Measurements from ENCODE around the gene HEMGN.

Gene HEMGN

DNA sequence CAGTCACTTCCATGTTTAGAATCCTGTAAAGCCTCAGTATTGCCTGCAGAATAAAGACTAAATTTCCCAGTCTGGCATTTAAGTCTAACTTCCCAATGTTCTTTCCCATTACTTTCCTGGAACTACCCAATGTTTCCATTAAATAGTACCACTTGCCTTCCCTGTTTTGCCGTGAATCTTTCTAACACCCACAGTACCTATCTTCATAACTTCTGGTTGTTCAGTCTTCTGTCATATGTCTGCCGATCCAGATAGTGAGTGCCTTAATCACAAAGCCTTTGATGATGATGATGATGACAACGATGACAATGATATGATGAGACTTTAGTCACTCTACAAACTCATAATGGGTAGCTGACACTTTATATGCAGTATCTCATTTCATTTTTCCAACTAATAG lies 6.6 kb upstream of the HEMGN start:
- Histone ChIP-seq H3K27ac (no peak overlapping the region), H3K36me3 (no peaks in the 10 kb centered on the region), H3K27me3 (ENCODE audit: insufficient read depth, low read depth, severe bottlenecking) (no peaks in the 10 kb centered on the region), H3K4me3 (ENCODE audit: low read depth, low read length) (no peak overlapping the region), H3K9me3 (ENCODE audit: severe bottlenecking) (no peaks in the 10 kb centered on the region)
- DNase-seq: no peak
- no peak for TF ChIP-seq CTCF (IDR thresholded peaks at IDR 0.05; ENCODE audit: low read depth, low read length)

DNA sequence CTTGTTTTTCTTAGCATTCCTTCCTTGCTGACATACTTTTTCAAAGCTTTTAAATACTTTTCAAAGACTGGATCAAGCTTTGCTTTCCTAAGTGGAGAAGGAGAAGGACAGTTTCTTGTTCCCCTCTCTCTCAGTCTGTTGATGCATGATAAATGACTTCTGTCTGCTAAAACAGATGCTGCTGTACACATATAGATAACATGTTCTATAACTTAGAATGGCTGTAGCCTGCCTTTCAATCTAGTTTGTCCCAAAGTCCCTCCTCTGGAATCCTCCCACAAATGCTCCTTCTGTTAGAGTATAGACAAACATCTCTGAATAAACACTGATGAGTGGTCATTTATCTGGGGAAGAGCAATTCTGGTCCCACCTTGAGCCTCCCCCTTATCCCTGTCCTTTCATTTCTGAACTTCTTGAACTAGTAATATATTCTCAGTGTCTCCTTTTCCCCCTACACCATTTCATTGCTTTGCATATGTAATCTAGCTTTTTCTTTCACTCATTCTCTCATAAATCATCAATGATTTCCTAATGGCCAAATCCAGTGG lies 5.4 kb upstream of the HEMGN start:
- Histone ChIP-seq H3K27me3 (ENCODE audit: insufficient read depth, low read depth, severe bottlenecking) (no peaks in the 10 kb centered on the region), H3K4me3 (ENCODE audit: low read depth, low read length) (no peak overlapping the region), H3K36me3 (no peaks in the 10 kb centered on the region), H3K27ac (no peak overlapping the region), H3K9me3 (ENCODE audit: severe bottlenecking) (no peaks in the 10 kb centered on the region)
- no peak for DNase-seq
- TF ChIP-seq CTCF (IDR thresholded peaks at IDR 0.05; ENCODE audit: low read depth, low read length): no peak

- Histone ChIP-seq H3K27me3 (ENCODE audit: insufficient read depth, low read depth, severe bottlenecking) (no peaks in the 10 kb centered on the region), H3K36me3 (no peaks in the 10 kb centered on the region), H3K4me3 (ENCODE audit: low read depth, low read length) (no peak overlapping the region), H3K27ac (no peak overlapping the region), H3K9me3 (ENCODE audit: severe bottlenecking) (no peaks in the 10 kb centered on the region)
- DNase-seq: no peak
- no peak for TF ChIP-seq CTCF (IDR thresholded peaks at IDR 0.05; ENCODE audit: low read depth, low read length)
These were observed 3.4 kb upstream of the HEMGN start for GRCh38 chr9:97941323-97941722.

DNA sequence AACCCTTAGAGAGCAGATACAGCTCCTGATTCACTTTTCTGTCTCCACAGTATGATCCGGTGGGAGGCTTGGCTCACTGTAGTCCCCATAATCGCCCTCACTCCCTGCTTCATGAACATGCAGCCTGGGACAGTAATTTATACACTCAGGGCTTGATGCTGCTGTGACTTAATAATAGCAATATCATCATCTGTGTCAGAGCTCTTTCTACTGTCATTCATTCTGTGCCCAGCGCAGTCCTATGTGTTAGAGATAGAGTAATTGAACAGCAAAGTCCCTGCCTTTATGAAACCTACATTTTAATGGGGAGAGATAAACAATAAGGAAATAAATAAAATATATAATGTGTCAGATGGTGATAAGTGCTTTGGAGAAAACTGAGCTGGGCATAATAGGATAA lies 2.8 kb upstream of the HEMGN start:
- DNase-seq: no peak
- H3K4me3 ChIP-seq (ENCODE audit: low read depth, low read length): no peak overlapping the region
- H3K27me3 ChIP-seq (ENCODE audit: insufficient read depth, low read depth, severe bottlenecking): no peaks in the 10 kb centered on the region
- no peak overlapping the region for H3K27ac ChIP-seq
- TF ChIP-seq CTCF (IDR thresholded peaks at IDR 0.05; ENCODE audit: low read depth, low read length): no peak
- H3K9me3 ChIP-seq (ENCODE audit: severe bottlenecking): no peaks in the 10 kb centered on the region
- no peaks in the 10 kb centered on the region for H3K36me3 ChIP-seq

DNA sequence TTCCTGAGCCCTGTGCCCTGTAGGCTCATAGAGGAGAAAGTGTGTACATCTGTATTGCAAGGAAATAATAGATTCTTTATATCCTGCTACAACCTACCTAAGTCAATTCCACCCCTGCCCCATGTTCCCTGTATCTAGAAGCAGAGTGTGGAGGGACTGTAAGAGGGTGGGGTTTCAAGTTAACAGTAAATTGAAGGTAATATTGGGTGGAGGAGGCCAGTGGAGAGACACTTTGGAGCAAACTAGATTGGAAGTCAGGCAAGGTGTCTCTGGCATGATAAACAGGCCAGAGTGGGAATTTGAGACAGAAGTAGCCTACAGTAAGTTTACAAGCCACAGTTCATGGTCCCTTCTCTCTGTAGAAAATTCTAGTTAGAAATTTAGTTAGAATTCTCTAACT lies 2.3 kb upstream of the HEMGN start:
- H3K27me3 ChIP-seq (ENCODE audit: insufficient read depth, low read depth, severe bottlenecking): no peaks in the 10 kb centered on the region
- no peak for DNase-seq
- no peaks in the 10 kb centered on the region for H3K36me3 ChIP-seq

More for the DNA sequence above, 2.3 kb upstream of the HEMGN start:
- Histone ChIP-seq H3K9me3 (ENCODE audit: severe bottlenecking) (no peaks in the 10 kb centered on the region), H3K4me3 (ENCODE audit: low read depth, low read length) (no peak overlapping the region), H3K27ac (no peak overlapping the region)
- TF ChIP-seq CTCF (IDR thresholded peaks at IDR 0.05; ENCODE audit: low read depth, low read length): no peak

Measured in WERI-Rb-1 (cell line).